Mesendoderm (in vitro differentiated cells): ENCODE measurements around the gene TMEM144.
A peak's percentile ranks its signal among the peaks of the same experiment; 100 is the strongest.

Experiments
- DNase-seq: peaks from one replicate; pipeline ENCODE4 v3.0.0; 2013
- H2AK5ac ChIP-seq: 2 replicates; pipeline ENCODE4 v1.6.1; 2013; ENCODE audit warnings: low read length, inconsistent platforms
- H2BK120ac ChIP-seq: 2 replicates; pipeline ENCODE4 v1.6.1; 2013; ENCODE audit warnings: low read depth, mild to moderate bottlenecking, low read length, moderate library complexity, mixed read lengths
- H2BK15ac ChIP-seq: replicated peaks from 2 replicates; pipeline ENCODE4 v1.6.1; 2013; ENCODE audit warnings: low read depth, mild to moderate bottlenecking, moderate library complexity
- H2BK5ac ChIP-seq: 2 replicates; pipeline ENCODE4 v1.6.1; 2013; ENCODE audit warnings: low read length, inconsistent platforms
- H3K18ac ChIP-seq: 2 replicates; pipeline ENCODE4 v1.6.1; 2013; ENCODE audit warnings: mild to moderate bottlenecking, low read length, mixed read lengths
- H3K23ac ChIP-seq: one replicate; pipeline ENCODE4 v1.6.1; 2013; ENCODE audit warnings: low read length
- H3K27ac ChIP-seq: 2 replicates; pipeline ENCODE4 v1.5.1; 2013; ENCODE audit warnings: low read depth, mild to moderate bottlenecking, inconsistent platforms, low read length, moderate library complexity
- H3K27me3 ChIP-seq: 2 replicates; pipeline ENCODE4 v1.6.1; 2013; ENCODE audit warnings: low read length, control low read depth, mild to moderate bottlenecking, inconsistent platforms; ENCODE audit not compliant: insufficient read depth, poor library complexity
- H3K36me3 ChIP-seq: 2 replicates; pipeline ENCODE4 v1.6.1; 2013; ENCODE audit warnings: low read length, inconsistent platforms; ENCODE audit not compliant: control insufficient read depth, insufficient read depth
- H3K4ac ChIP-seq: one replicate; pipeline ENCODE4 v1.6.1; 2013; ENCODE audit warnings: low read depth, mild to moderate bottlenecking, low read length, moderate library complexity
- H3K4me1 ChIP-seq: 2 replicates; pipeline ENCODE4 v1.6.1; 2013; ENCODE audit warnings: low read depth, low read length, inconsistent platforms; ENCODE audit not compliant: control insufficient read depth
- H3K4me2 ChIP-seq: 2 replicates; pipeline ENCODE4 v1.6.1; 2013; ENCODE audit warnings: low read length
- H3K4me3 ChIP-seq: 2 replicates; pipeline ENCODE4 v1.5.1; 2013; ENCODE audit warnings: mild to moderate bottlenecking, low read length
- H3K56ac ChIP-seq: one replicate; pipeline ENCODE4 v1.6.1; 2013; ENCODE audit warnings: low read length
- H3K79me1 ChIP-seq: 2 replicates; pipeline ENCODE4 v1.6.1; 2013; ENCODE audit warnings: low read length, inconsistent platforms
- H3K79me2 ChIP-seq: 2 replicates; pipeline ENCODE4 v1.6.1; 2013; ENCODE audit warnings: mild to moderate bottlenecking, low read length; ENCODE audit not compliant: control insufficient read depth, insufficient read depth
- H3K9ac ChIP-seq: 2 replicates; pipeline ENCODE4 v1.6.1; 2013; ENCODE audit warnings: low read length, inconsistent platforms
- H4K5ac ChIP-seq: one replicate; pipeline ENCODE4 v1.6.1; 2013; ENCODE audit warnings: low read length
- H4K8ac ChIP-seq: one replicate; pipeline ENCODE4 v1.6.1; 2013; ENCODE audit warnings: low read depth, mild to moderate bottlenecking, control low read depth, low read length, moderate library complexity
- WGBS: extraction: QIAGEN DNeasy Blood & Tissue Kit; methylation state at CpG from one replicate; pipeline ENCODE4 v1.1.7; 2013; ENCODE audit warnings: low lambda C conversion rate, missing lambda C conversion rate; ENCODE audit not compliant: insufficient coverage; ENCODE audit errors: extremely low coverage; 5-methylcytosine and 5-hydroxymethylcytosine counted together

The TMEM144 gene

DNA sequence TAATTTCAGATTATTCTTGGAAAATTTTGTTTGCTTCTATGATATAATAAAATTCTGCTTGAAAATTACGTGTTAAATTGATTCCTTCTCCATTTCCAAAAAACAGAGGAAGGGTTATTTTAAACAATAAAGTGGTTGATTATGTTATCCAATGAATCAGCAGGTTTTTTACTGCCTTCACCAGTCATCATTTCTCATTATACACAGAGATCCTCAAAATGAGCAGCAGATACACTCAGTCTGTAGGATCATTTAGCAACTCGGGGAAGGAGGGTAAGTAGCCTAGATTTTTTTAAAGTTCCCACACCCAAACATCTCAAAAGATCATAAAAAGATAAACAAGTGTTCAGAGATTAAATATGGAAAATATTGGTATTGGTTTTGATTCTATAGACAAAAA, 6.8 kb upstream of the TMEM144 start:
- Histone ChIP-seq H3K56ac (no peak overlapping the region), H3K79me2 (no peaks in the 10 kb centered on the region), H3K4me1 (no peaks in the 10 kb centered on the region), H4K5ac (no peak overlapping the region), H3K18ac (no peak overlapping the region), H2AK5ac (no peak overlapping the region), H2BK15ac (no peak overlapping the region), H3K27ac (no peak overlapping the region), H3K79me1 (no peaks in the 10 kb centered on the region), H3K9ac (no peak overlapping the region), H3K36me3 (no peaks in the 10 kb centered on the region), H4K8ac (no peak overlapping the region), H3K23ac (no peak overlapping the region), H2BK5ac (no peak overlapping the region), H3K27me3 (no peaks in the 10 kb centered on the region), H3K4me3 (no peak overlapping the region), H3K4ac (no peak overlapping the region), H3K4me2 (no peak overlapping the region), H2BK120ac (no peak overlapping the region)
- no CpG with 5 or more reads among the region's 2 CpGs for WGBS
- DNase-seq: no peak

GRCh38 chr4:158203929-158204328, 6.4 kb upstream of the TMEM144 start:
- Histone ChIP-seq H3K9ac (no peak overlapping the region), H3K23ac (no peak overlapping the region), H3K27ac (no peak overlapping the region), H2BK15ac (no peak overlapping the region), H3K18ac (no peak overlapping the region), H3K79me2 (no peaks in the 10 kb centered on the region), H4K8ac (no peak overlapping the region), H3K4me1 (no peaks in the 10 kb centered on the region), H3K4me2 (no peak overlapping the region), H3K4me3 (no peak overlapping the region), H2BK5ac (no peak overlapping the region), H3K79me1 (no peaks in the 10 kb centered on the region), H4K5ac (no peak overlapping the region), H3K4ac (no peak overlapping the region), H2AK5ac (no peak overlapping the region), H3K27me3 (no peaks in the 10 kb centered on the region), H3K56ac (no peak overlapping the region), H2BK120ac (no peak overlapping the region), H3K36me3 (no peaks in the 10 kb centered on the region)
- DNase-seq: no peak
- 93% methylated on average over 2 of the region's 3 CpGs for WGBS

DNA sequence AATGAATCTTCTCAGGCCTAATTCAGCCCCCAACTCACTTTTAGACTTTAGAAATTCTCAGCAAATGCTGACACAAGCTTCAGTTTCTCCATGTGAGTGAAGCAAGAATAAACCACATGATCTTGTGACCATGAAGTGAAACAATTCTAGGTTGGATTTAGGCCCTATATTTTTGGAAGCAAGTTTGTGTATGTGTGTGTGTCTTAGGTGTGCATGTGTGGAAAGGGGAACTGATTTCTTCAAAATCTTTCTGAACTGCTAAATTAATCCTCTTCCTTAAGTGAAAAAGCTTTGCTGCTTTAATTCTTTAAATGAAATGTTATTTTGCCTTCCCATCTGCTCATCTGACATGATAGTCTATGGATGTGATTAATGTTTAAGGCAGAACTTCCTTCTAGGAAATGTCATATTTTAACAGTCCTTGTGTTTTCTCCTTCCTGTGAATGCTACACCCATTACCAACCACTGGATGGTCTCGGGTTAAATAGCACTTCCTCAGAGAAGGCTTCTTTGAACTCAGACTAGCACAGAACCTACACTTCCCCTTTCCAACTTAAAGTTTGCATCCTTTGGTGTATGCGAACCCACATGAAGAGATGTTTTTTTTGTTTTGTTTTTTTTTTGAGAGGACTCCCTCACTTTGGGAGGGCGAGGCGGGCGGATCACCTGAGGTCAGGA, 1.2 kb upstream of the TMEM144 start:
- no CpG with 5 or more reads among the region's 5 CpGs for WGBS
- Histone ChIP-seq H4K5ac (no peak overlapping the region), H3K79me1 (no peaks in the 10 kb centered on the region), H3K56ac (no peak overlapping the region), H2AK5ac (no peak overlapping the region), H3K36me3 (no peaks in the 10 kb centered on the region), H3K4me2 (no peak overlapping the region), H3K4me3 (no peak overlapping the region), H2BK15ac (no peak overlapping the region), H3K23ac (no peak overlapping the region), H3K79me2 (no peaks in the 10 kb centered on the region), H3K4ac (no peak overlapping the region), H3K27ac (no peak overlapping the region), H3K18ac (no peak overlapping the region), H3K4me1 (peaks cover 2% of the 10 kb centered on the region), H4K8ac (no peak overlapping the region), H3K9ac (no peak overlapping the region), H2BK5ac (no peak overlapping the region), H3K27me3 (no peaks in the 10 kb centered on the region), H2BK120ac (no peak overlapping the region)
- DNase-seq: peak; percentile 13

DNA sequence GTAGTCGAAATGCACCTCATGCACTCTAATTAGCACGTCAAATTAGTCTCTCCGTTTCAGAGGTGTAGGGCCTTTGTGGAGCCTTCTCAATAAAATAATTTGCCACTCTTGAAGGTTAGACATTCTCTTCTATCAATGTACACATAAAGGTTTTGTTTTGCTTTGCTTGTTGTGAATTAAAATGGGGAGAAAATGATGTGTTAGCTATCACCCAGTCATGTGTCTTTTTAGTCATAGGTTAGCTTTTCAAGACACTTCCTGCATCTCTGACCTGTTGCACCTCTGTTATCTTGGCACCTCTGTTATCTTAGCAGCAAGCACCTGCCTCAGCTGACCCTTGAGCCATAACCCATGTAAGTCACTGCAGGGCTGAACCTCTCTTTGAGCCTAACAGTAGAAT, 936 bp downstream of the TMEM144 start:
- Histone ChIP-seq H3K36me3 (no peaks in the 10 kb centered on the region), H4K5ac (no peak overlapping the region), H3K18ac (no peak overlapping the region), H3K9ac (no peak overlapping the region), H3K4me2 (no peak overlapping the region), H2BK5ac (no peak overlapping the region), H3K4ac (no peak overlapping the region), H3K23ac (no peak overlapping the region), H3K79me1 (no peaks in the 10 kb centered on the region), H4K8ac (no peak overlapping the region), H3K27ac (no peak overlapping the region), H2BK120ac (no peak overlapping the region), H3K4me3 (no peak overlapping the region), H2AK5ac (no peak overlapping the region), H3K27me3 (no peaks in the 10 kb centered on the region), H3K56ac (no peak overlapping the region), H2BK15ac (no peak overlapping the region), H3K79me2 (no peaks in the 10 kb centered on the region), H3K4me1 (peaks cover 2% of the 10 kb centered on the region)
- no CpG with 5 or more reads among the region's 3 CpGs for WGBS
- peak; percentile 50 for DNase-seq

DNA sequence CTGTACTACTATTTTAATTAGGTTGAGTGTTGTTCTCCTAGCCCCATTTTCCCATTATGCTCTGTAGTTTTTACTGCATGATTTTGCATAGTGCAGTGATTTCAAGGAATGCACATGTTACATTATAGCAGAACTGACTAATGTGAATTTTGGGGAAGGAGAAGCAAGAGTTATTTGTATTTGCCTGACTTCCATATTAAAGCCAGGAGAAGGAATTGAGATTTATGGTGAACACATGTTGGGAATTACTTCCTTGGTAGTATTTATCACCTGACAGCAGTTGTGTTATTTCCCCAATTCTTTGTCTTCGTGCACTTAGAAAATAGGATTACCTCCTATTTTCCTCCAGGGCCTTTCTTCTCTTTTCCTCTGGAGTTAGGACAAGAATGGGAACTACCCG, 3.2 kb downstream of the TMEM144 start:
- Histone ChIP-seq H3K4me1 (peaks cover 2% of the 10 kb centered on the region), H3K27me3 (no peaks in the 10 kb centered on the region), H2AK5ac (no peak overlapping the region), H4K8ac (no peak overlapping the region), H3K23ac (no peak overlapping the region), H4K5ac (no peak overlapping the region), H3K4me2 (no peak overlapping the region), H3K4ac (no peak overlapping the region), H3K56ac (no peak overlapping the region), H2BK15ac (no peak overlapping the region), H3K79me2 (no peaks in the 10 kb centered on the region), H3K4me3 (no peak overlapping the region), H3K36me3 (no peaks in the 10 kb centered on the region), H3K79me1 (no peaks in the 10 kb centered on the region), H3K9ac (no peak overlapping the region), H3K27ac (no peak overlapping the region), H2BK120ac (no peak overlapping the region), H3K18ac (no peak overlapping the region), H2BK5ac (no peak overlapping the region)
- no CpG with 5 or more reads among the region's 2 CpGs for WGBS
- DNase-seq: no peak

- H3K4me2 ChIP-seq: no peak overlapping the region
- H3K4ac ChIP-seq: no peak overlapping the region
- no peaks in the 10 kb centered on the region for H3K27me3 ChIP-seq
- H3K4me1 ChIP-seq: peaks cover 2% of the 10 kb centered on the region
- no peak overlapping the region for H4K5ac ChIP-seq
- no peak overlapping the region for H3K9ac ChIP-seq
- no peak overlapping the region for H3K27ac ChIP-seq
- no peak for DNase-seq
- H3K79me1 ChIP-seq: no peaks in the 10 kb centered on the region
- no peak overlapping the region for H2BK15ac ChIP-seq
- no peak overlapping the region for H3K4me3 ChIP-seq
- H3K56ac ChIP-seq: no peak overlapping the region
- H2BK5ac ChIP-seq: no peak overlapping the region
- no peaks in the 10 kb centered on the region for H3K79me2 ChIP-seq
- H3K23ac ChIP-seq: no peak overlapping the region
- H3K36me3 ChIP-seq: no peaks in the 10 kb centered on the region
- no peak overlapping the region for H3K18ac ChIP-seq
- WGBS: no CpG with 5 or more reads among the region's 1 CpG
- H2BK120ac ChIP-seq: no peak overlapping the region
- H4K8ac ChIP-seq: no peak overlapping the region
- no peak overlapping the region for H2AK5ac ChIP-seq
Observed at GRCh38 chr4:158214856-158215255, 4.6 kb downstream of the TMEM144 start.
